Pericardium fibroblast (primary cell): ENCODE data around the gene CDC42EP3. TPM values are rescaled to one million over a fixed set of nuclear protein-coding genes. Genes with fewer than 3 reads are reported as not detected.

Experiments used
- total RNA-seq: library from RNA; depleted of rRNA; stranded (reverse); fragments of >200 nt; gene quantifications from 2 replicates; pipeline ENCODE4 v1.2.3, GENCODE V29; 2015

The CDC42EP3 gene
- 11.2 and 34.4 TPM in 2 replicates for total RNA-seq

GRCh38 chr2:37671009-37671815 is at the start of gene CDC42EP3:
TSS of gene CDC42EP3 (minus strand) at chr2:37671642. CDS start at chr2:37646587, 25,055 bp downstream.

